Esophagus squamous epithelium (tissue), 5 donors: ENCODE data around the gene EFS. TPM values are rescaled to one million over a fixed set of nuclear protein-coding genes. Genes with fewer than 3 reads are reported as not detected.

Experiments used
- DNase-seq: peaks from one replicate; lab custom pipeline; 2025; lab: John Stamatoyannopoulos, UW
- H3K27ac ChIP-seq, 4 donors: fragments of 200-600 bp; sonication (generic); one replicate each; pipeline ENCODE4 v1.5.1; 2016 to 2019; ENCODE audit warnings: mild to moderate bottlenecking in 1 of 4
- H3K27me3 ChIP-seq, 4 donors: fragments of 200-600 bp; sonication (generic); 1 replicate in 3 of 4; 2 replicates in 1 of 4; pipeline versions ENCODE4 v1.5.1 to v1.6.0; 2017 to 2021; ENCODE audit warnings: antibody characterized with exemption in 1 of 4
- H3K36me3 ChIP-seq, 3 donors: fragments of 200-600 bp; sonication (generic); one replicate each; pipeline ENCODE4 v1.5.1; 2016 to 2019
- H3K4me1 ChIP-seq, 3 donors: fragments of 200-600 bp; sonication (generic); one replicate each; pipeline ENCODE4 v1.5.1; 2017 to 2019
- H3K4me3 ChIP-seq, 4 donors: fragments of 200-600 bp; sonication (generic); 1 replicate in 3 of 4; 2 replicates in 1 of 4; pipeline ENCODE4 v1.5.1; 2016 to 2019; ENCODE audit warnings: mild to moderate bottlenecking in 2 of 4, moderate library complexity in 1 of 4
- H3K9me3 ChIP-seq, 3 donors: fragments of 200-600 bp; sonication (generic); one replicate each; pipeline ENCODE4 v1.5.1; 2016 to 2019
- CTCF ChIP-seq, 6 experiments: fragments of 450-650 bp in 4 of 6; fragments of 200-600 bp in 2 of 6; sonication (generic) in 2 of 6; IDR thresholded peaks; one replicate each; pipeline ENCODE4 v1.5.1; 2016 to 2019; ENCODE audit warnings: antibody characterized with exemption in 6 of 6, mild to moderate bottlenecking in 4 of 6, moderate library complexity in 4 of 6
- POLR2A ChIP-seq, 4 donors: fragments of 450-650 bp; IDR thresholded peaks; one replicate each; pipeline ENCODE4 v1.6.1; 2017; ENCODE audit warnings: antibody characterized with exemption in 4 of 4, mild to moderate bottlenecking in 4 of 4, moderate library complexity in 3 of 4
- WGBS, 2 donors: methylation state at CpG; one replicate each; pipeline ENCODE4 v1.1.5; 2018; 5-methylcytosine and 5-hydroxymethylcytosine counted together
- intact Hi-C: fragments of 100-400 bp; cut with DNase I; formaldehyde crosslinking; loops from one replicate; pipeline ENCODE4 v1.15.0; 2022
- total RNA-seq, 4 donors: library from RNA; depleted of rRNA; stranded (reverse); fragments of >200 nt; gene quantifications; one replicate each; pipeline ENCODE4 v1.1.0, GENCODE V29; 2016
- donor health status: DM: yes; HTN: yes; CAD: no.

EFS gene
- total RNA-seq, 4 donors from 2014 or later, result 17.8 to 34.4 (median 20.9) TPM

DNA sequence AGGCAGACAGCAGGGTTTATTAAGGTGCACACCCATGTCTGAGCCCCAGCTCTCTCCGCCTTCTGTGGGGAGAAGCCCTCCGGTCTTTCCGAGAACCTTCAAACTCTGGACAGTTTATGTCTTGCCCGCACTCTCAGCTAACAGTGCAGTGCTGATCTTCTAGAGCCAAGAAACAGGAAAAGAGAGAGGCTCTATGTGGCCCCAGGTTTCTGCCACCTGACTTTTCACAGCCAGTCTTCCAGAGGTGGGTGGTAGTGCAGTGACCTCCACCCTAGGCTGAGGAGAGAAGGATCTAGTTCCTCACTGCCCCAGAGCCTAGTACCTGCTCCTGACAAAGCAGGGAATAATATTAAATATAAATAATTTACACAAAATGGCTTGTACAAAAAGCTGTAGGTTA lies 8.3 kb downstream of the EFS start:
- H3K27ac ChIP-seq, result no peak overlapping the region
- peaks cover 5 to 49% (median 16%) of the 10 kb centered on the region in 3 donors for H3K36me3 ChIP-seq
- peaks cover 0 to 34% (median 0%) of the 10 kb centered on the region in 4 donors for H3K27me3 ChIP-seq
- H3K9me3 ChIP-seq, result no peaks in the 10 kb centered on the region
- peaks cover 12 to 37% (median 17%) of the 10 kb centered on the region in 3 donors for H3K4me1 ChIP-seq
- TF ChIP-seq CTCF (IDR thresholded peaks at IDR 0.05) (no peak), POLR2A (IDR thresholded peaks at IDR 0.05) (no peak)
- intact Hi-C loops, result no loop called here
- 82 to 93% methylated on average over 3 to 4 of the region's 4 CpGs for WGBS, 2 donors
- H3K4me3 ChIP-seq, result no peak overlapping the region
- no peak for DNase-seq

DNA sequence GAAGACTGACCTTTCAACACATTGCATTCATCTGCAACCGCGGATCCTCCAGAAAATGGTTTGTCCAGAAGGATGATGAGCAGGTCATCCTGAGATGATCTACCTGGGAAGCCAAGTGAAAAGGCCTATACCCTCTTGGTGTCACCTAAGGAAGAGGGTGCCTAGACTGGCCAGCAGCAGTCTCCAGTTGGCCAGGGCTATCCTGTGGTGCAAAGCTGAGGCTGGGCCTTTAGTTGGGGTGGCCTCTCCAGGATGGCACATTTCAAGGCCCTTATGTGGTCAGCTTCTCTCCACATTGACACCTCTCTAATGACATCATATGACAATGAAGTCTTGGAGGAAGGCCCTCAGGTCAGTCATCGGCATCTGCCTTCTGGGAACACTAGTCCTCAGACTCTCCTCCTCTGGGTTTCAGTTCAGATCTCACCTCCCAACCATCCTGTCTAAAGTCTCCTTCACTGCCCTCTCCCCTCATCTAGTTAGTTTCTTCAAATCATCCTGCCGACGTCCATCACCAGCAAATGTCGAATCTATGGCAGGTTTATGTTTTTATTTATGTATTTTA lies 9.0 kb downstream of the EFS start:
- H3K9me3 ChIP-seq, result no peaks in the 10 kb centered on the region
- H3K4me1 ChIP-seq, result peaks cover 9 to 33% (median 15%) of the 10 kb centered on the region in 3 donors
- 87 to 91% methylated on average over 6 of the region's 6 CpGs for WGBS, 2 donors
- DNase-seq, result no peak
- H3K27me3 ChIP-seq, result peaks cover 0 to 42% (median 0%) of the 10 kb centered on the region in 4 donors
- intact Hi-C loops, result no loop called here
- H3K4me3 ChIP-seq, result no peak overlapping the region
- TF ChIP-seq CTCF (IDR thresholded peaks at IDR 0.05) (no peak), POLR2A (IDR thresholded peaks at IDR 0.05) (no peak)
- H3K27ac ChIP-seq, result no peak overlapping the region
- peaks cover 5 to 49% (median 16%) of the 10 kb centered on the region in 3 donors for H3K36me3 ChIP-seq

DNA sequence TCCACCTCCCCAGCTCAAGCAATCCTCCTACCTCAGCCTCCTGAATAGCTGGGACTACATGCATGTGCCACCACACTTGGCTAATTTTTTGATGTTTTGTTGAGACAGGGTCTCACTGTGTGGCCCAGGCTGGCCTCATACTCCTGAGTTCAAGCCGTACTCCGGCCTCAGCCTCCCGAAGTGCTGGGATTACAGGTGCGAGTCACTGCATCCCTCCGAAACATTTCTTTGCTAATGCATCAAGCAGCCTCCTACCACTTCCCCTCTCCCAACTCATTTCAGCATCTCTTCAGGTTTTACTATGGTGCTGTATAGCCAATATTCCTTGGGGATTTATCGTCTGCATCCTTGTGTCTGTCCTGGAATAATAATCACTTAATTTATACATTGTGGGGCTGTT lies 10.0 kb downstream of the EFS start:
- no peak for DNase-seq
- Histone ChIP-seq H3K4me1 (peaks cover 9 to 23% (median 15%) of the 10 kb centered on the region in 3 donors), H3K27me3 (peaks cover 0 to 46% (median 0%) of the 10 kb centered on the region in 4 donors), H3K36me3 (peaks cover 5 to 41% (median 16%) of the 10 kb centered on the region in 3 donors), H3K4me3 (no peak overlapping the region), H3K27ac (no peak overlapping the region), H3K9me3 (no peaks in the 10 kb centered on the region)
- 72 to 79% methylated on average over 6 of the region's 6 CpGs for WGBS, 2 donors
- intact Hi-C loops, result no loop called here
- TF ChIP-seq POLR2A (IDR thresholded peaks at IDR 0.05) (no peak), CTCF (IDR thresholded peaks at IDR 0.05) (no peak)

DNA sequence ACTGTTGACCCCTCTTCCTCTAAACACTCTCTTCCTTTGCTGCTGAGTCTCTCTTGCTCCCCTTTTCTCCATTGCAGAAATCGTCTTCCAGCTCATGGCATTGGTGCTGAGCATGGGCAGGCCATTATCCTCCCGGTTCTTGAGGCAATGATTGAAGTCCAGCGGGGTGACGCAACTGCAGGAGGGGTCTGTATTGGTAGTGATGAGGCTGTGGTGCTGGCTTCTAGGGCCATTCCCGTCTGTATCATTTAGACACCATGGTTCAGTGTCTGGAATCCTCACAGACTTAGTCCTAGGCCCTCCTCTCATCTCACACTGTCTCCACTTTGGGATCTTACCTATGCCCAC lies 11.6 kb downstream of the EFS start:
- intact Hi-C loops, result no loop called here
- TF ChIP-seq CTCF (IDR thresholded peaks at IDR 0.05), result no peak
- no peak for TF ChIP-seq POLR2A (IDR thresholded peaks at IDR 0.05)
- peaks cover 0 to 36% (median 0%) of the 10 kb centered on the region in 4 donors for H3K27me3 ChIP-seq
- peaks cover 0 to 25% (median 7%) of the 10 kb centered on the region in 3 donors for H3K36me3 ChIP-seq
- no peak overlapping the region for H3K4me3 ChIP-seq
- no peaks in the 10 kb centered on the region for H3K9me3 ChIP-seq
- 65 to 66% methylated on average over 5 of the region's 5 CpGs for WGBS, 2 donors
- peaks cover 9 to 21% (median 15%) of the 10 kb centered on the region in 3 donors for H3K4me1 ChIP-seq
- no peak for DNase-seq
- peak overlapping the region in 1 of 4 donors; percentile 9 for H3K27ac ChIP-seq

DNA sequence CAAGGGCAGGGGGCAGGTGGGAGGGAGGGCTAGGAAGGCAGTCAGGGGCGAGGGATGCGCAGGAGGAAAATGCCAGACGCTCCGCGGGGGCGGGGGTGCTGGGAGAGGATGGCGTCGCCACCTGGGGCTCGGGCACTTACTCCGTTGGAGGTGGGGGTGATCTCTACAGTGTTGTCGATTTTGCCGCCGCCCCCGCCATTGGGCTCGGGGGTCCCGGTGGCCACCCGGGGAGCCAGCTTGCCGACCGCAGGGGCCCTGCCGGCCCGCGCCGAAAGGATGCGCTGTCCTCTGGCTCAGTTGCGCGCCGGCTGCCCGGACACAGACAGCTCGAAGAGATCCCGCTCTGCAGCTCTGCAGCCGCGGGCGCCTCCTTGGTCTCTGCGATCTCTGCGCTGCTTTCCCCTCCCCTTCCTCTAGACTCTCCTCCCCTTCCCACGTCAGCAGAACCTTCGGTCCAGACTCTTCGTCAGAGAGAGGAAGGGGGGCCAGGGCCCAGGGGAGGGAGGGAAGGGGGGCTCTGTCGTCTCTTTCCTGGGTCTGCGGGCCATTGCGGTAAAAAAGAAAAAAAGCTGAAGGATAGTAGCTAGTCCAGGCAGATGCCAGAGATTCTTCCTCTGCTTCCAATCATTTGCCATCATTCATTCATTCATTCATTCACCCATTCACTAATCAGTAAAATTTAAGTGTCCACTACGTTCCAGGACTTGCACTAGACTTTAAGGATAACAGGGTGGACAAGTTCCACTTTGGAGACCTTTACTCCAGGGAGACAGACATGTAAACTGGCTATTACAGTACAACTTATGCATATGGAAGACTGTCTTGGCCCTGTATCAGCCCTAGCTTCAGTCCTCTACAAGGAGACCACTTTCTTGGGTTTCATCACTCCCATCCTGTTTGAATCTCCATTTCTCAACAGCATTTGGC lies 12.2 kb downstream of the EFS start, which contains the start of gene SLC22A17:
Gene SLC22A17 (minus strand): TSS at position 382 of the 927 bp plus-strand sequence.
- Histone ChIP-seq H3K9me3 (no peaks in the 10 kb centered on the region), H3K4me1 (peaks cover 9 to 21% (median 15%) of the 10 kb centered on the region in 3 donors), H3K36me3 (peaks cover 0 to 19% (median 7%) of the 10 kb centered on the region in 3 donors), H3K27ac (peak within 1 kb of the TSS in 3 of 4 donors; percentile 39 to 70 (median 56)), H3K4me3 (peak within 1 kb of the TSS; percentile 35 to 73 (median 60)), H3K27me3 (peaks cover 0 to 36% (median 0%) of the 10 kb centered on the region in 4 donors)
- intact Hi-C loops, result no loop called here
- DNase-seq, result no peak
- TF ChIP-seq CTCF (IDR thresholded peaks at IDR 0.05) (no peak), POLR2A (IDR thresholded peaks at IDR 0.05) (peak in 2 of 4 donors; percentile 27 to 56)
- 0 to 1% methylated on average over 16 to 24 of the region's 42 CpGs for WGBS, 2 donors
